Body of pancreas (tissue), 4 donors: ENCODE measurements around the gene RCE1.

ENCODE experiments used
- CTCF ChIP-seq, 7 experiments: fragments of 450-650 bp in 4 of 7; fragments of 200-600 bp in 3 of 7; sonication (generic) in 3 of 7; IDR thresholded peaks; one replicate each; pipeline ENCODE4 v1.5.1; 2016 to 2019; ENCODE audit warnings: antibody characterized with exemption in 7 of 7
- POLR2A ChIP-seq, 3 donors: fragments of 450-650 bp; IDR thresholded peaks; one replicate each; pipeline ENCODE4 v1.6.1; 2016; ENCODE audit warnings: antibody characterized with exemption in 3 of 3, mild to moderate bottlenecking in 2 of 3

GRCh38 chr11:66847461-66848232 lies 4.4 kb downstream of the RCE1 start:
- TF ChIP-seq POLR2A (IDR thresholded peaks at IDR 0.05) (no peak), CTCF (IDR thresholded peaks at IDR 0.05) (no peak)
